ENCODE data around the gene ERI3. TPM values are rescaled to one million over a fixed set of nuclear protein-coding genes. Genes with fewer than 3 reads are reported as not detected.

The ERI3 gene
- total and polyA plus RNA-seq, 2 of the 4 experiments (the other 2 are of a cell fraction), result 56.6 to 70.9 TPM

DNA sequence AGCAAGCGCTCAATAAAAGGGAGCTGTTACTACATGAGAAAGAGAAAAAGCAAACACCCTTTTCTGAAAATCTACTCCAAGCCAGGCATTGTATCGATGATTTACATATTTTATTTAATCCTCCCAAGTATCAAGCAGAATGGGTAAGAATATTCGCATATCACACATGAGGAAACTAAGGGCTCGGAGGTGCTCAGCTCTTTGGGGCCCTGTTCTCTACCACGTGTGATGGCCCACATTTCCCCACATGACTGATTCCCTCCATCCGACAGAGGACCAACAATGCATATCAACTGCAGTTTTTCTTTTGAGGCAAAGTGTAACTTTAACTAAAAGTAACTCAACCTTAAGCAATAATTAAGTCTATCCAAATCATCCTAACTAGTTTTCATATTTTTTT is 8.2 kb downstream of the ERI3 start:
- peaks cover 19% of the 10 kb centered on the region for H4K20me1 ChIP-seq (ENCODE audit: insufficient read depth, low read length)
- H2BK20ac ChIP-seq (ENCODE audit: low read depth, low read length), result no peak overlapping the region
- BruUV-seq (replicated peaks), result no TSS peak
- H3K79me1 ChIP-seq (ENCODE audit: low read depth in 1 of 2, low read length in 2 of 2), result peaks cover 23 to 53% of the 10 kb centered on the region in 2 experiments
- no peak overlapping the region for H3K56ac ChIP-seq (ENCODE audit: extremely low read depth, insufficient read depth, low read length)
- dilution Hi-C loops (cut with HindIII; ENCODE audit: low sequenced_read_pairs, unreplicated experiment) (no loop called here), intact Hi-C loops (cut with micrococcal nuclease) (no loop called here), in situ Hi-C loops (cut with MboI; ENCODE audit: low sequenced_read_pairs) (no loop called here)
- no peak for TF ChIP-seq RAD21 (IDR thresholded peaks at IDR 0.05; ENCODE audit: low read length)
- no peak for TF ChIP-seq CHD1 (IDR thresholded peaks at IDR 0.05; ENCODE audit: low read depth, low read length)
- TF ChIP-seq, protein P1, sequence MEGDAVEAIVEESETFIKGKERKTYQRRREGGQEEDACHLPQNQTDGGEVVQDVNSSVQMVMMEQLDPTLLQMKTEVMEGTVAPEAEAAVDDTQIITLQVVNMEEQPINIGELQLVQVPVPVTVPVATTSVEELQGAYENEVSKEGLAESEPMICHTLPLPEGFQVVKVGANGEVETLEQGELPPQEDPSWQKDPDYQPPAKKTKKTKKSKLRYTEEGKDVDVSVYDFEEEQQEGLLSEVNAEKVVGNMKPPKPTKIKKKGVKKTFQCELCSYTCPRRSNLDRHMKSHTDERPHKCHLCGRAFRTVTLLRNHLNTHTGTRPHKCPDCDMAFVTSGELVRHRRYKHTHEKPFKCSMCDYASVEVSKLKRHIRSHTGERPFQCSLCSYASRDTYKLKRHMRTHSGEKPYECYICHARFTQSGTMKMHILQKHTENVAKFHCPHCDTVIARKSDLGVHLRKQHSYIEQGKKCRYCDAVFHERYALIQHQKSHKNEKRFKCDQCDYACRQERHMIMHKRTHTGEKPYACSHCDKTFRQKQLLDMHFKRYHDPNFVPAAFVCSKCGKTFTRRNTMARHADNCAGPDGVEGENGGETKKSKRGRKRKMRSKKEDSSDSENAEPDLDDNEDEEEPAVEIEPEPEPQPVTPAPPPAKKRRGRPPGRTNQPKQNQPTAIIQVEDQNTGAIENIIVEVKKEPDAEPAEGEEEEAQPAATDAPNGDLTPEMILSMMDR (conservative IDR thresholded peaks at IDR 0.05; ENCODE audit: low read depth, low read length), result no peak
- no peak for TF ChIP-seq POLR2A (IDR thresholded peaks at IDR 0.05; ENCODE audit: low read depth, low read length)
- no peak for TF ChIP-seq CEBPB (IDR thresholded peaks at IDR 0.05; ENCODE audit: low read depth, low read length)
- TF ChIP-seq, protein P2, sequence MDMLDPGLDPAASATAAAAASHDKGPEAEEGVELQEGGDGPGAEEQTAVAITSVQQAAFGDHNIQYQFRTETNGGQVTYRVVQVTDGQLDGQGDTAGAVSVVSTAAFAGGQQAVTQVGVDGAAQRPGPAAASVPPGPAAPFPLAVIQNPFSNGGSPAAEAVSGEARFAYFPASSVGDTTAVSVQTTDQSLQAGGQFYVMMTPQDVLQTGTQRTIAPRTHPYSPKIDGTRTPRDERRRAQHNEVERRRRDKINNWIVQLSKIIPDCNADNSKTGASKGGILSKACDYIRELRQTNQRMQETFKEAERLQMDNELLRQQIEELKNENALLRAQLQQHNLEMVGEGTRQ (IDR thresholded peaks at IDR 0.05; ENCODE audit: low read depth, low read length), result no peak
- TF ChIP-seq RFX5 (IDR thresholded peaks at IDR 0.05; ENCODE audit: low read depth, low read length), result no peak
- TF ChIP-seq FOS (IDR thresholded peaks at IDR 0.05; ENCODE audit: low read depth, low read length), result no peak
- ATAC-seq (ENCODE audit: low read depth) (no peak), DNase-seq (no peak)
- H4K8ac ChIP-seq (ENCODE audit: low read depth in 2 of 2, low read length in 2 of 2), result no peak overlapping the region
- H3K14ac ChIP-seq (replicated peaks; ENCODE audit: low read depth, low read length), result no peak overlapping the region
- no peak overlapping the region for H2BK120ac ChIP-seq (ENCODE audit: low read depth, low read length)
- H2AK5ac ChIP-seq (ENCODE audit: low read depth, low read length), result no peak overlapping the region
- H3K23ac ChIP-seq (ENCODE audit: low read depth, low read length), result no peak overlapping the region
- no peak overlapping the region for H3K18ac ChIP-seq (ENCODE audit: low read depth, low read length)
- H2AFZ ChIP-seq (replicated peaks; ENCODE audit: low read length, poor library complexity), result no peak overlapping the region
- H2BK5ac ChIP-seq (ENCODE audit: low read depth, low read length, poor library complexity, severe bottlenecking), result no peak overlapping the region
- no peaks in the 10 kb centered on the region; the same call in 1 of the 2 replicates for H3K4me1 ChIP-seq (ENCODE audit: control insufficient read depth, insufficient read depth, low read length)
- no CpG with 5 or more reads among the region's 6 CpGs for WGBS, 2 experiments (ENCODE audit: extremely low coverage in 2 of 2, insufficient read length in 1 of 2)
- no peak overlapping the region for H4K5ac ChIP-seq (ENCODE audit: low read depth, low read length)
- H3K36me3 ChIP-seq (ENCODE audit: control insufficient read depth, insufficient read depth, low read length), result peaks cover 2% of the 10 kb centered on the region; the same call in 1 of the 2 replicates
- H2AK9ac ChIP-seq (replicated peaks; ENCODE audit: low read depth, low read length, poor library complexity), result no peak overlapping the region
- H4K91ac ChIP-seq (ENCODE audit: insufficient read depth, low read depth, low read length), result no peak overlapping the region
- no peak overlapping the region for H3K9ac ChIP-seq (ENCODE audit: low read depth, low read length)
- ChIA-PET POLR2A (ENCODE audit: unreplicated experiment) (no interaction called here), CTCF (no interaction called here)
- no peaks in the 10 kb centered on the region for H3K9me3 ChIP-seq (ENCODE audit: control insufficient read depth, insufficient read depth, low read length)
- H3K4ac ChIP-seq (ENCODE audit: low read depth, low read length), result no peak overlapping the region
- no peaks in the 10 kb centered on the region for H3K27me3 ChIP-seq (ENCODE audit: control insufficient read depth, insufficient read depth, low read length)
- no peak overlapping the region for H3K27ac ChIP-seq (ENCODE audit: insufficient read depth, low read length)
- H3K4me2 ChIP-seq (ENCODE audit: low read depth, low read length), result no peak overlapping the region
- H2BK15ac ChIP-seq (ENCODE audit: low read depth, low read length), result no peak overlapping the region
- peaks cover 4% of the 10 kb centered on the region; the same call in 1 of the 2 replicates for H3K9me1 ChIP-seq (ENCODE audit: insufficient read depth, low read length)
- no peak overlapping the region for H3K4me3 ChIP-seq (ENCODE audit: insufficient read depth, low read depth, low read length)

All from IMR-90 (cell line).